Activated naive CD8-positive, alpha-beta T cell treated with anti-CD3 and anti-CD28 coated beads, Interleukin-2, amount 50 U/mL, for 16 hours (primary cell): ENCODE measurements around the gene LYVE1.

Experiments used
- DNase-seq: peaks from one replicate; pipeline ENCODE4 v3.0.0-alpha.2; 2020; ENCODE audit warnings: low read depth, low spot score

Gene LYVE1

DNA sequence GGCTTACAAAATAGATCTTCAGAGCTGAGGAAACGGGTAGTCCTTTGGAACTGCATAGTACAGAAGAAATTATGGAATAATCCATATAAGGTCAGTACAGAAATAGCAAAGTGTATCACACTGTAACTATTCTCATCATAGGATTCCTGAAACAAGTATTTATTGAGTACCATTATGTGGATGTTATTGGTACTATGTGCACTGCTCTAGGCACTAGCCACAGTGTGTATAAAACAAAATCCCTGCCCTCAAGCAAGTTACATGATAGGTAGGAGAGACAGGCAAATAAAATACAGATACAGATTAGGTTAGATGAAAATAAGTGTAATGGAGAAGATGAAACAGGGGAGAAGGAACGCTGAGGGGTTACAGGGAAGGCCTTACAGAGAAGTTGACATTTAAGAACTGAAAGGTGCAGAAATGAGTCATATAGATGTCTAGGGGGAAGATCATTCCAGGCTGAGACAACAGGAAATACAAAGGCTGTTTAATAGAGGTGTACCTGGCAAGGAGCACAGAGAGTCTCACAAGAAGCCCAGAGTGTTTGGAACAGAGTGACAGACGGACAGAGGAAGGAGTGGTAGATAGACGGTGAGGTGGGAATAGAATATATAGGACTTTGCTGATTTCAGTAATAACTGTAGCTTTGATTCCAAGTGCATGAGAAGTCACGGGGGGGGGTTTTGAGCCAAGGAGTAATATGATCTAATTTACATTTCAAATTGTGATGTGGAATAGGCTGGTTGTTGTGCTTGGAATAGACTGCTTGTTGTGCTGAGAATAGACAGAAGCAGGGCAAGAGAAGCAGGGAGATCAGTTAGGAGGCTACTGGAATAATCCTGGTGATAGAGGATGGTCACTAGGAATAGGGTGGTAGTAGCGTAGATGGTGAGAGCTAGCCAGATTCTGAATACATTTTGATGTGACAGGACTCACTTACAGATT is 41.2 kb downstream of the LYVE1 start:
- DNase-seq = no peak

DNA sequence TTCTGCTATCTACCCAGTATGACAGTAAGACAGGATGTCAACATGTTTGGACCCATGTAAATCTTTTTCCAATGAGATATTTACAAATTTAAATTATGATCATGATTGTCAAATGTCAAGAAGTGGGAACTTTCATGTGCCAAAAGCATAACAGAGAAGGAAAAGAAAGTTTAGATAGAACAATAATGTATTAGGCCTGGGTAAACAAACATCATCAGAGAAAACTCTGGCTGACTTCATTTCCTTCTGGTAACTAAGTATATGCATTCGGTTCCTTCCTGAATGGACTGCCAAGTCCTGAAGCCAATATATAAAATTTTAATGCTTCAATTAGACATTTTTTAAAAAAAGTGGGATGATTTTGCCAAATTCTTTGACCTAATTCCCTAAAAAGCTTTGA is 44.0 kb downstream of the LYVE1 start:
- no peak for DNase-seq

DNA sequence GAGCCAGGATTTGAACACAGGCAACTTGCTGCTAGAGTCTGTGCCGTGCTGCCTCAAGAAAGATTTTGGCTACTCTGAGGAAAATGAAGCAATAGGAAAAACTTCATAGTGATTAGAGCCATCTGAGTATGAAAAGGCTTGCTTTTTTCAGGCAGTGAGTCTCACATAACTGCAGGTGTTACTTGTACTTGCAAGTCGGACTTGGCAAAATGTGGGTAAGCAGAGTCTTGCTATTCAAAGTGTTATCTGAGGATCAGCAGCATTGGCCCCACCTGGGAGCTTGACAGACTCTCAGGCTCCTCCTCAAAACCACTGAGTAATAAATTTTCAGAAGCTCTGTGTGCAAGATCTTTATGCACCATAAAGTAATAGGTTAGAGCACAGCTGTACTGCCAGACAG is 45.5 kb downstream of the LYVE1 start:
- DNase-seq = no peak

DNA sequence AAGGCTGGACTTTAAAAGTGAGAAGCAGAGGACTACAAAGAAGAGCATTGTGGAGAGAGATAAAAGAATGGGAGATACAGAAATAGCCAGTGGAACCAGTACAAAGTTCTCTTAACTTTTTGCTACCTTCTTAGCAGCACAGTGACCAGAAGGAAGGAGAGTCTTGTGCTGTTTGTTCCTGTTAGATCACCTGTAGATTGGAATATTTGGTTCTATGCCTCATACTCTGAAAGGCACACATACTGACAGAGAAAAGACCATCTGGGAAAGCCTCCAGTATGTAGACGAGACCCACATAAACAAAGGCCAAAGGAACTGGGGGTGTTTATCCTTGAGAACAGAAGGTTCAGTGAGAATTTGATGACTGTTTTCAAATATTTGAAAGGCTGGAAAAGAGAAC is 46.2 kb downstream of the LYVE1 start:
- DNase-seq = no peak

DNA sequence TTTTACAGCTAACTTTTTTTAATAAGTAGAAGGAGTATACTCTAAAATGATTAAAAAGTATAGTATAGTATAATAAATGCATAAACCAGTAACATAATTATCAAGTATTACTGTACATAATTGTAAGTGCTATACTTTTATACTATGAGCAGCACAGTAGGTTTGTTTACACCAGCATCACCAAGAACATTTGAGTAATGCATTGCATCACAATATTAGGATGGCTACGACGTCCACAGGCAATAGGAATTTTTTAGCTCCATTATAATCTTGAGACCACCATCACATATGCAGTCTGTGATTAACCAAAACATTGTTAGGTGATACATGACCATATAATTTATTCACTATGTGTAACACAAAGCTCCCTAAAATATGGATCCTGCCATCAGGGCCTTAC is 47.9 kb downstream of the LYVE1 start:
- no peak for DNase-seq

DNA sequence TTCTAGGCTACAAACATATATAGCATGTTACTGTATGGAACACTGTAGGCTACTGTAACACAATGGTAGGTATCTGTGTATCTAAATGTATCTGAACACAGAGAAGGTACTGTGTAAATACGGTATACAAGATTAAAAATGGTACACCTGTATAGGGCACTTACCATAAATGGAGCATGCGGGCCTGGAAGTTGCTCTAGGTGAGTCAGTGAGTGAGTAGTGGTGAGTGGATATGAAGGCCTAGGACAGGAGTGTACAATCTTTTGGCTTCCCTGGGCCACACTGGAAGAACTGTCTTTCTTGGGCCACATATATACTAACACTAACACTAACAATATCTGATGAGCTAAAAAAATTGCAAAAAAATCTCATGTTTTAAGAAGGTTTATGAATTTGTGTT is 48.8 kb downstream of the LYVE1 start:
- DNase-seq = no peak

DNA sequence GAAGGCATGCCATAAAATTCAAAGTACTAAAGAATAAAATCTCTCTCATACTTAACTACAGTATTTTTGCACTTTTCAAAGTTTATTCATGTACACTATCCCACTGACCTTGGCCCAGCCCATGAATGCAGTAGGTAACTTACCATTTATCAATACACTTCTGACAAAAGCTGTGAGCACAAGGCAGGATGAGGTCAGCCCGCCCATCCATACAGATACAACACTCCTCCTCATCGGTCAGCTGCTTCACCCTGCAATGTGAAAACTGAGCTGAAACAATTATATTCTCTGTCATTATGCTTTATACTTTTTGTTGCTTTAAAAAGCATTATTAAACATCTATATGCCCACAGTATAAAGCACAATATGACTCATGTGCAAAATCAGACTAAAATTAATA is 49.6 kb downstream of the LYVE1 start:
- no peak for DNase-seq

DNA sequence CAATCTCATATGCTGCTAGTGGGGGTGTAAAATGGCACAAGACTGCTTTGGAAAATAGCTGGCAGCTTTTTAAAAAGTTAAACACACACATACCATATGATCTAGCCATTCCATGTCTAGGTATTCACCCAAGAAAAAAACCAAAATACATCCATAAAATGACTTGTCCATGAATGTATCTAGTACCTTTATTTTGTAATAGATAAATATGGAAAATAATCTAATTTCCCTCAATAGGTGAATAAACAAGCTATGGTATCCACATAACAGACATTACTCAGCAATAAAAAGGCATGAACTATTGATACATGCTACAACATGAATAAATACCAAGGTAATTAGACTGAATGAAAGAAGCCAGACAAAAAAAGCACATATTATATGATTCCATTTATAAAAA is 50.3 kb downstream of the LYVE1 start:
- no peak for DNase-seq

DNA sequence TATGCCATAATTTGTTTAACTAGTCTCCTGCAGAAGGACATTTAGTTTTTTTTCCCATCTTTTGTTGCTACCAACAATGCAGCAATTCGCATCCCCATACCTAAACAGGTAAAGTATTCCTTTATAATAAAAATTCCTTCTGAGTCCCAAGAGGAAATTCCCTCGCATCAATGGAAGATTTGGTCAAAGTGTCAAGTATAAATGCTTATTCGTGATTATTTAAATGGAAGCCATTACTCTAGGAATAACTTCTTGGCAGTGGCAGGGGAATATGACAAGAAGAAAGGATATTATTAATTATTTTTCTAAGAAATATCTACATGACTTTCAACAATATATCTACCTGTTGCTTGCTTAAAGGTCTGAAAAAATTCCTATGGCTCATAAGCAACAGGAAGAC is 53.0 kb downstream of the LYVE1 start:
- DNase-seq = no peak

DNA sequence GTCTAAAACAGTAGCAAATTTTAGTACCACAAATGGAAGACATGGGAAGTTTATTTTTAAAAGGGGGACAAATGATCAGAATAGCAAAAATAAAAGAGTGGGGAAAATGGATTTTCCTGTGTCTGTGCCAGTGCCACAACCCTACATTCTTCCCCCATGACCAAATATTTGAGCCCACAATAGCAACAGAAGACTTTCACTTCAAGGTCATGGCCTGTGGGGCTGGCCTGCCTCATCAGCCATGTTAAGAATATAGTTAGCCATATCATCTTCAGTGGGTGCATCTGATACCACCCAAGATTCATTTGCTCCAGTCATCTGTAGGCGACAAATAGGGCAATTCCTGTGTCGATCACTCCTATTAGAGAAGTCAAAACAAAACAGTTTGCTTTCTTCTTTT is 53.8 kb downstream of the LYVE1 start:
- no peak for DNase-seq

DNA sequence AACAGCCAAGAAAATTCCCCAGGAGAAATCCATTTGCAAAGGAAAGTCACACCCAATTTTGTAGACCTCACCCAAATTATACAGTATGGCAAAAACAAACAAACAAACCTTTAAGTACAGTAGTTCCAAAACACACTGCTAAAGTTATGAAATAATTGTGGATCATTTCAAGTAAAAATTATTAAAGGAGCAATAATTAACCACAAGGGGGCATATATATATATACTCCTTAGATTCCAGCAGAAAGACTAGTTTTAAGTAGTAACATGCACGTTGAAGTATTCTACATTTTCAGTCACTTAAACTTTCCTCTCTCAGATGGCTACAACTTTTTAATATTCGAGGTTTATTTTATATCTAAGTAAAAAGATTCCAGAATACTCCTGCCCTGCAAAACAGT is 54.3 kb downstream of the LYVE1 start:
- no peak for DNase-seq

DNA sequence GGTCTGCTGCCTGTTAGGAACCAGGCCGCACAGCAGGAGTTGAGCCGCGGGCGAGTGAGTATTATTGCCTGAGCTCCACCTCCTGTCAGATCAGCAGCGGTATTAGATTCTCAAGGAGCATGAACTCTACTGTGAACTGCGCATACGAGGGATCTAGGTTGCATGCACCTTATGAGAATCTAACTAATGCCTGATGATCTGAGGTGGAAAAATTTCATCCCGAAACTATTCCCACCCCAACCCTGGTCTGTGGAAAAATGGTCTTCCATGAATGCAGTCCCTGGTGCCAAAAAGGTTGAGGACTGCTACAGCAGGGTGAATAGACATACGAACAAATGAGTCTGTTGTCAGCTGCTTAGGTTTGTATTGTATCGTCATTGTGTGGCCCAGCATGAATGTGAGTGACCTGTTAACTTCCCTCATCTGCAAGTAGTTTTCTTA is 57.3 kb downstream of the LYVE1 start:
- DNase-seq = no peak
